Suprapubic skin (tissue), 4 donors: ENCODE measurements around the gene INTS6.

Experiments
- CTCF ChIP-seq, 2 donors: fragments of 200-600 bp in 1 of 2; fragments of 450-650 bp in 1 of 2; sonication (generic) in 1 of 2; IDR thresholded peaks; one replicate each; pipeline ENCODE4 v1.5.1; 2016 to 2019; ENCODE audit warnings: antibody characterized with exemption in 2 of 2, mild to moderate bottlenecking in 1 of 2, moderate library complexity in 1 of 2
- EP300 ChIP-seq: sonication (generic); formaldehyde crosslinking; IDR thresholded peaks from one replicate; pipeline ENCODE4 v1.6.1; 2017; ENCODE audit warnings: antibody characterized with exemption
- POLR2A ChIP-seq, 2 donors: fragments of 450-650 bp; IDR thresholded peaks; one replicate each; pipeline ENCODE4 v1.6.1; 2017; ENCODE audit warnings: antibody characterized with exemption in 2 of 2, mild to moderate bottlenecking in 2 of 2, moderate library complexity in 2 of 2
- POLR2AphosphoS5 ChIP-seq, 3 donors: sonication (generic); formaldehyde crosslinking; IDR thresholded peaks; one replicate each; pipeline ENCODE4 v1.6.1; 2017; ENCODE audit warnings: antibody characterized with exemption in 3 of 3

- TF ChIP-seq CTCF (IDR thresholded peaks at IDR 0.05) = no peak
- no peak for TF ChIP-seq POLR2AphosphoS5 (IDR thresholded peaks at IDR 0.05)
- no peak for TF ChIP-seq POLR2A (IDR thresholded peaks at IDR 0.05)
- TF ChIP-seq EP300 = no peak
These were observed 121.4 kb downstream of the INTS6 start for GRCh38 chr13:51331354-51331861.
